Adrenal gland (tissue), 5 donors: ENCODE data around the gene RNF207.

Experiments
- CTCF ChIP-seq, 6 experiments: fragments of 450-650 bp in 4 of 6; fragments of 200-600 bp in 2 of 6; sonication (generic) in 1 of 6; IDR thresholded peaks; 1 replicate in 5 of 6; 2 replicates in 1 of 6; pipeline versions ENCODE4 v1.5.1 to v1.8.0; 2016 to 2021; ENCODE audit warnings: antibody characterized with exemption in 6 of 6, mild to moderate bottlenecking in 2 of 6, moderate library complexity in 1 of 6
- POLR2A ChIP-seq, 2 donors: fragments of 450-650 bp; IDR thresholded peaks; one replicate each; pipeline ENCODE4 v1.6.1; 2017; ENCODE audit warnings: antibody characterized with exemption in 2 of 2, mild to moderate bottlenecking in 2 of 2, moderate library complexity in 1 of 2
- donor health status: DM: no; HTN: no; CAD: no.

DNA sequence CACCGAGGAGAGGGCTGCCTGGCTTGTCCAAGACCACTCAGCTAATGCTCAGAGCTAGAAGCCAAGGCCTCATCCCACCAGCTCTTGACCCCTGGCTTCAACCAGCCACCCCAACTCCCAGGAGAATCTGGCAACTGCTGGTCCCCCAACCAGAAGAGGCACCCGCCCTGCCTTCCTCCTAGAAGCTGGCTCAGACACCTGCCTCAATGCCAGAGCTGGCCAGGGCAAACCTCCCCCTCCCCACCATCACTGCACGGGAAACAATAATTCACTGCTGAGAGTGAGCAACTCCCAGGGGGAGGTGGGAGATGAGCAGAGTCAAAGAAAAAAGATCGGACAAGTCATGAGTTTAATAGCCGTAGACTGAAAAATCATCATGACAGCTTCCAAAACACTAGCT is 29.1 kb upstream of the RNF207 start:
- TF ChIP-seq POLR2A (IDR thresholded peaks at IDR 0.05) = no peak
- no peak for TF ChIP-seq CTCF (IDR thresholded peaks at IDR 0.05)
